ENCODE data around the gene KIF26B. TPM values are rescaled to one million over a fixed set of nuclear protein-coding genes. Genes with fewer than 3 reads are reported as not detected.

Gene KIF26B
- total and polyA plus RNA-seq, 8 donors: 0.15 to 3.2 (median 0.89) TPM; not detected in 1

GRCh38 chr1:245229051-245229450, 74.3 kb downstream of the KIF26B start:
- H3K36me3 ChIP-seq: no peaks in the 10 kb centered on the region
- intact Hi-C loops (cut with DNase I; ENCODE audit: low total_unique reads): no loop called here
- no peak for DNase-seq
- no peaks in the 10 kb centered on the region for H3K4me1 ChIP-seq
- H3K27ac ChIP-seq: no peak overlapping the region
- WGBS, 5 donors: 95 to 96% (median 96%) methylated on average over 8 of the region's 8 CpGs
- no peaks in the 10 kb centered on the region for H3K9me3 ChIP-seq
- no peaks in the 10 kb centered on the region for H3K27me3 ChIP-seq
- H3K4me3 ChIP-seq: no peak overlapping the region
- no peak for TF ChIP-seq POLR2AphosphoS5 (IDR thresholded peaks at IDR 0.05)
- no peak for TF ChIP-seq POLR2A (IDR thresholded peaks at IDR 0.05)
- no peak for TF ChIP-seq EP300 (IDR thresholded peaks at IDR 0.05)
- TF ChIP-seq CTCF (IDR thresholded peaks at IDR 0.05): no peak

- Histone ChIP-seq H3K4me1 (peaks cover 0 to 11% (median 5%) of the 10 kb centered on the region in 4 donors), H3K27ac (no peak overlapping the region), H3K27me3 (peaks cover 0 to 2% (median 0%) of the 10 kb centered on the region in 3 donors), H3K4me3 (no peak overlapping the region), H3K9me3 (no peaks in the 10 kb centered on the region), H3K36me3 (no peaks in the 10 kb centered on the region)
- TF ChIP-seq POLR2AphosphoS5 (IDR thresholded peaks at IDR 0.05) (no peak), POLR2A (IDR thresholded peaks at IDR 0.05) (no peak), EP300 (IDR thresholded peaks at IDR 0.05) (no peak), CTCF (IDR thresholded peaks at IDR 0.05) (no peak)
- intact Hi-C loops (cut with DNase I; ENCODE audit: low total_unique reads): no loop called here
- WGBS, 5 donors: 88 to 94% (median 92%) methylated on average over 6 of the region's 6 CpGs
- no peak for DNase-seq
Observed at GRCh38 chr1:245232931-245233330, 78.1 kb downstream of the KIF26B start.

GRCh38 chr1:245234217-245235081, 79.7 kb downstream of the KIF26B start:
- intact Hi-C loops (cut with DNase I; ENCODE audit: low total_unique reads): no loop called here
- TF ChIP-seq POLR2AphosphoS5 (IDR thresholded peaks at IDR 0.05): no peak
- no peak for TF ChIP-seq CTCF (IDR thresholded peaks at IDR 0.05)
- no peak for TF ChIP-seq EP300 (IDR thresholded peaks at IDR 0.05)
- TF ChIP-seq POLR2A (IDR thresholded peaks at IDR 0.05): no peak
- H3K36me3 ChIP-seq: no peaks in the 10 kb centered on the region
- H3K27ac ChIP-seq: no peak overlapping the region
- H3K27me3 ChIP-seq: peaks cover 0 to 4% (median 0%) of the 10 kb centered on the region in 3 donors
- 69 to 85% (median 82%) methylated on average over 20 to 26 of the region's 26 CpGs for WGBS, 5 donors
- peak in 1 of 2 donors; percentile 32 for DNase-seq
- no peaks in the 10 kb centered on the region for H3K9me3 ChIP-seq
- H3K4me3 ChIP-seq: no peak overlapping the region
- peaks cover 0 to 11% (median 5%) of the 10 kb centered on the region in 4 donors for H3K4me1 ChIP-seq

- no peaks in the 10 kb centered on the region for H3K36me3 ChIP-seq
- H3K9me3 ChIP-seq: no peaks in the 10 kb centered on the region
- 38 to 46% (median 45%) methylated on average over 6 of the region's 6 CpGs for WGBS, 5 donors
- no peak for TF ChIP-seq EP300 (IDR thresholded peaks at IDR 0.05)
- TF ChIP-seq POLR2AphosphoS5 (IDR thresholded peaks at IDR 0.05): no peak
- TF ChIP-seq POLR2A (IDR thresholded peaks at IDR 0.05): no peak
- no peak for TF ChIP-seq CTCF (IDR thresholded peaks at IDR 0.05)
- no peak overlapping the region for H3K27ac ChIP-seq
- DNase-seq: peak in 1 of 2 donors; percentile 46
- peaks cover 0 to 4% (median 0%) of the 10 kb centered on the region in 3 donors for H3K27me3 ChIP-seq
- H3K4me1 ChIP-seq: peaks cover 0 to 11% (median 5%) of the 10 kb centered on the region in 4 donors
- no peak overlapping the region for H3K4me3 ChIP-seq
- intact Hi-C loops (cut with DNase I; ENCODE audit: low total_unique reads): no loop called here
Observed at GRCh38 chr1:245235156-245235555, 80.4 kb downstream of the KIF26B start.

Data from stomach (tissue), 9 donors.